ACHN (cell line): ENCODE results near the gene MAGI1.

Experiments used
- DNase-seq: peaks from one replicate; pipeline ENCODE4 v3.0.0-alpha.2; 2015
- in situ Hi-C: cut with HindIII; loops from 2 replicates; pipeline ENCODE4 v1.10.0; 2017; ENCODE audit warnings: low sequenced_read_pairs, low pct_ligation_motif_present, low pct_unique_long_range_greater_than_20kb

The MAGI1 gene

DNA sequence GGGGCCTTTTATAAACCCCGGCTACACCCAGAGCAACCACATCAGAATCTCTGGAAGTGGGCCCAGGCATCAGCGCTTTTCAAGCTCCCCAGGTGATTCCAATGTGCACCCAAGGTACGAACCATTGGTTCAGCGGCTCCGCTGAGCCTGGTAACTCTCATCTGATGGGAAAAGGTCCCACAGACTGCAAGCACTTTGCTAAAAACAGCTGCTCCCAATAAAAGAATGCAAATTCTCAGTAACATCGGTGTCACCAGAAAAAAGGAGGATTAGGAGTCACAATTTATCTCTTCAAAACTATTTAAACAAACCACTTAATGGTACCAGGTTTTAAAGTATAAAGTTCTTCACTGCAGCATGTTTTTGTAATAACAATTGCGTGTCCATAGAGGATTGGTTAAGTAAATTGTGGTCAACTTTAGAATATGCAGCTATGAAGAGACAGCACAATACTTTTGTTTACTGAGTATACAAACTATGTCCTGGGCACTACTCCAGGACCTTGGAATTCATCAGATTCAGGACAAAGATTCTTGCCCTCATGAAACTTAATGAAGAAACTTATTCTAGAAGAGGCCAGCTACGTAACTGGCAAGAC is 690.2 kb downstream of the MAGI1 start:
- in situ Hi-C loops = no loop called here
- no peak for DNase-seq

DNA sequence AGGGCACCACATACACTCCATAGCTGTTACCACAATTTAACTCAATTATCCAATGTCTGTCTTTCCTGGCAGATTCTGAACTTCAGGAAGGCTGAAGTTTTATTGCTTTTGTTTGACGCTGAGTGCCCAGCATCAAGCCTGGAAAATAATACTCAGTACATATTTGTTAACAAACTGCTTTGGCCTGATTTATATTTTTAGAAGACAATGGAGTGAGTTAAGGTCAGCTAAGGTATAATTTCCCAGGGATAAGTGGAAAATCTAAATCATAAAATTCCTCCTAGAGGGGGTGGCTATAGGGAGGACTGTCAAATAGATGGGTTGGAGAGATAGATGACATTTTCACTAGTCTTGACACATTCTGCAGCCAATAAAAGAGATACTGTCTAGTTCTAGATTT is 691.6 kb downstream of the MAGI1 start:
- no peak for DNase-seq
- in situ Hi-C loops = no loop called here

DNA sequence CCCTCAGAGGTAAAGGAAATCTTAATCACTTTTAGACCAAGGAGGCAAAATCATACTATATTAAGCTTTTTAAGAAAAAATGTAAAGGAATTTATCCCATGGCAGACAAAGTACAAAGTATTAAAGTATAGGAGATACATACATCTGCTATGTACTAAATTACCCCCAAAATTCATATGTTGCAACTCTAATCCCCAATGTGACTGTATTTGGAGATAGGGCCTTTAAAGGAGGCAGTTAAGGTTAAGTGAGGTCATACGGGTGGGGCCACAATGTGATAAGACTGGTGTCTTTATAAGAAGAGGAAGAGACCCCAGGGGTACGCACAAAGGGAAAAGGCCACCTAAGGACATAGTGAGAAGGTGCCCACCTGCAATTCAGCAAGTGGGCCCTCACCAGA is 693.9 kb downstream of the MAGI1 start:
- in situ Hi-C loops = no loop called here

DNA sequence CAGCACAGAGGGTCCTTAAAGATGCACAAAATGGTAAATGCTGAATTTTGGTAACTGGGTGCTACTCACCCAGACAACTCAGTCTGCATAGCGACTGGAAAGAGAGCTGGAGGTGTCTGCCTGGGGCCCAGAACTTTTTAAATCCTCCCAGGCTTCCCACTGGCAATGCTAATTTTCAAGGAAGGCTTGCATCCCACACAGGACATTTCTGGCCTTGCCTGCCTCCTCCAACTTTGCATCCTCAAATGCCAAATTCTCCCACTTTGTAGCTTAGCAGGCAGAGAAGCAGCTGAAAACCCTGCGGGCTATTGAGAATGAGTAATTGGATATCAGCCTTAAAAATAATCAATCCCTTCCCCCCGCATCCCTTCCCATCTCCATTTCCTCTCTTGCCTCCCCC is 694.3 kb downstream of the MAGI1 start:
- no peak for DNase-seq
- in situ Hi-C loops = no loop called here

More for the DNA sequence above, 693.9 kb downstream of the MAGI1 start:
- DNase-seq = no peak

GRCh38 chr3:65343736-65344135 is 695.0 kb downstream of the MAGI1 start:
- DNase-seq = no peak
- in situ Hi-C loops = no loop called here

DNA sequence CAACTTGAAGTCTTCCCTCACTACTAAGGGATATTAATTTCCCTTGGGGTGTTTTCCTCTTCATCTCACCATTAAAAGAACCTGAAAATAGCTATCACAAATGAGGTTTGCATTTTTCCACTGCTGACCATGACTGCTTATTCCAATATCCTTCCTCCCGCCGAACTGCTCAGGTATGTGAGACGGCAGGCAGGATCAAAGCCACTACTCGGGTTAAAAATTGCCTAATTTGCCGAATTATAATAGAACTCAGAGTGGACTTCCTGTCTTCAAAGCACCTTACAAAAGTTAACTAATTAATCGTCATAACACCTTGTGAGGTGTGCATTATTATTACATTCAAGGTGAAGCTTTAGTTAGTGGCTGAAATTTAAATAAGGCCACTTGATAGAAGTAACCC is 695.7 kb downstream of the MAGI1 start:
- in situ Hi-C loops = no loop called here

DNA sequence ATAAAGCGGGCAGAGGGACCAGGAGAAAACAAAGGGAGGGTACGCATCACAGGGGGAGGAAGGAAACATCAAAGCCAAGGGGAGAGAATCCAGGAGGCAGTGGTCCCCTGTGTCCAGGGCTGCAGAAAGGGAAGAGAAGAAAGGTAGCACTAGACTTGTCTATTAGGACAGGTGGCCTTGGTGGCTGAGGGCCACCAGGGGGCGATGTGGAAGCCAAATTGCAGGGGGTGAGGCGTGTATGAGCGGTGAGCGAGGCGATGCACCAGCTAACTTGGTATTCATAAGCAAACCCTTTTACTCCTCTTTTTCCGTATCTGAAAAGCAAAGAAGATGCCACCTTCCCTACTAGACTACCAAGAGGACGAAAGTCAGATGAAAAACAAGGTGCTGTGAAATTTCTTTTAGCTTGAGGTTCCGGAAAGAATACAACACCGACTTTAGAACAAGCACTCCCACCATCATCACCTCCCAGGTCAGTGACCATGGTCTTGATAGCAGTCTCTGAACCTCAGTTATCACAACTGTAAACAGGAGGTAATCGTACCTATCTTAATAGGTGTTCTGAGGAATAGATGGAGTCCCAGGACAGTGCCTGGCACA is 696.5 kb downstream of the MAGI1 start:
- in situ Hi-C loops = no loop called here
- DNase-seq = peak; percentile 53

More for the DNA sequence above, 695.7 kb downstream of the MAGI1 start:
- no peak for DNase-seq

DNA sequence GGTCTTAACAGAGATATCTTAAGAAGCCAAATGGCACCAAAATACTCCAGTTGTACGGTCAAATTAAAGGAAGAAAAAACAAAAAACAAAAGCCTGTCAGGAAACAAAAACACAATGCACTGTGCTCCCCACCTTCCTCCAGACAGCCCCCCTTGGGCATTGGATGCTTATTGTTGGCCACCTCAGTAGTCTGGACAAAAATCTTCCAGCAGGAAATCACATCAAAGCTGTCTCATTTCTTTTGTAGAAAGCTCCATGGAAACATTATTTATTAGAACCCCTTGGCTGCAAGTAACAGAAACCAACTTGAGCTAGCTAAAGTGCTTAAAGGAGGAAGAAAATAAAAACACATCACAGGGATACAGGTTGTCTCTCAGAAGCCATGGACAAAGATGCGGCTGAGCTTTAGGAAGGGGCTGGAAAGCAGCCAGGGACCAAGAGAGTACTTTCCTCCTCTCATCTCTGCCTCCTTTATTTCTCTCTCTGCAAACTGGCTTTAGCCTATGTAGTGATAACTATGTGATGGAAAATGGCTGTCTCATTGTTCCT is 699.5 kb downstream of the MAGI1 start:
- in situ Hi-C loops = no loop called here
- DNase-seq = no peak

- in situ Hi-C loops = no loop called here
- DNase-seq = no peak
Observed at GRCh38 chr3:65338571-65338970, 700.1 kb downstream of the MAGI1 start.

GRCh38 chr3:65335587-65335986 is 703.1 kb downstream of the MAGI1 start:
- in situ Hi-C loops = no loop called here
- DNase-seq = no peak

- DNase-seq = no peak
Observed at GRCh38 chr3:65334045-65334665, 704.6 kb downstream of the MAGI1 start.

DNA sequence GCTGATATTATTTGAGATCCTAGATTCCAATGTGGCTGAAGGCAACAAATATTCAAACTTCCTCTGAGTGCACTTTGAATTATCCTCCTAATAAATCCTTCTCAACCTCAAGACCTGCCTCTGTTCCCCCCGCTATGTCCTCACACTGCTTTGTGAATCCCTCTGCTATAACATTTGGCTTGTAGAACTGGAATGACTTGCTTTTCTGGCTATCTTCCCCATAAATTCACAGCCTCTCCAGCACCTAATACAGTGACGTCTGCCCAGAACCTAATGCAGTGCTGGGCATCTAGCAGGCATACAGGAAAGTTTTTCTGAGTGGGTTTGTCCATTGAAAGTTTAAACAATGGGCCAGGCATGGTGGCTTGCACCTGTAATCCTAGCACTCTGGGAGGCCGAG is 707.0 kb downstream of the MAGI1 start:
- in situ Hi-C loops = no loop called here
- DNase-seq = no peak

More at GRCh38 chr3:65334045-65334665, 704.6 kb downstream of the MAGI1 start:
- in situ Hi-C loops = no loop called here

- no peak for DNase-seq
- in situ Hi-C loops = no loop called here
Observed at GRCh38 chr3:65330072-65330471, 708.6 kb downstream of the MAGI1 start.

GRCh38 chr3:65328148-65328547 is 710.6 kb downstream of the MAGI1 start:
- in situ Hi-C loops = no loop called here
- DNase-seq = no peak

DNA sequence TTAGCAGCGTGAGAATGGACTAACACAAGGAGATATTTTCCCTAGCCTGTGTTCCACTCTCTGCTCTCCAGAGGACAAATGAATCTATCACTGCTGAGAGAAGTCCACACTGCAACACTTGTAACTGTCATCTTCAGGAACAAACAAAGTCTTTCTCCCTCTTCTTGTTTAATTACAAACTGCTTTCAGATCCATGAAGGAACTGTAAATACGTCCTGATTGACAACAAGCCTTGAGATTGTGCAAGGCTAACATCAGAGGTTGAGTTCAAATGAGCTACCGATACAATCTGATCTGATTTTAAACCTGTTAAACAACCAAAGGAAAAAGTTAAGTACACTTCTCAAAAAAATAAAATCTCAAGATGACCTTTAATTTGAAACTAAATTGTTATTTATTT is 712.1 kb downstream of the MAGI1 start:
- in situ Hi-C loops = no loop called here
- no peak for DNase-seq

DNA sequence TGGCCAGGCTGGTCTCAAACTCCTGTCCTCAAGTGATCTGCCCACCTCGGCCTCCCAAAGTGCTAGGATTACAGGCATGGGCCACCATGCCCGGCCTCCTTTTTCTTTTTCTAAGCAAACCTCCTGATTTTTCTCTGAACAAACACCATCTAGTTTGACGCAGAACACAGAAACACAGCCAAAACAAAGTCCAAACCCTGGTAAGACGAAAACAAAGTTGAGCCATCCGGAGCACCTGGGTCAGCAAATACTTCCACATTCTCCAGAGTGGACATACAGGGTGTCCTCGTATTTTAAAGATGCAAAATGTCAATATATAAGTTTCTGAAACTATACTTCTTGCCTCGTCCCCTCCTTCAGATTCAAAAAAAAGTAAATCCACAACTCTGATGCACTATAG is 715.8 kb downstream of the MAGI1 start:
- no peak for DNase-seq
- in situ Hi-C loops = no loop called here

GRCh38 chr3:65318231-65318630 is 720.5 kb downstream of the MAGI1 start:
- DNase-seq = no peak
- in situ Hi-C loops = no loop called here

DNA sequence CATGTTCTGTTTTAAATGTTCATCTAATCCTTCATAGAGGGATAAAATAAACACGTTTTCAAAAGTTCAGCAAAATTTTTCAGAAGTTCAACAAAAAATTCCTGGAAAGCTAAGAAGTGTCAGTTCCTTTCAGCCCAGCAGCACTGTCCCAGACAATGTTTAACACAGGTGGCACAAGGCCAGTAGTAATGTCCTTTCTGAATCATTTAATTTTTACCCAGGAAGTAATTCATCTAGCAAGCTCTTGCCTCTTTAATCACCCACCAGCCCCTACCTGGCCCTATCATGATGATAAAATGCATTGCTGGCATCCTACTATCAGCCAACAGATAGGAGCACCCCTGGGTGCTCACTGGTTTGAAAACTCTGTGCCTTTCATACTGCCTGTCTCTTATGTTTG is 723.8 kb downstream of the MAGI1 start:
- DNase-seq = no peak
- in situ Hi-C loops = no loop called here

DNA sequence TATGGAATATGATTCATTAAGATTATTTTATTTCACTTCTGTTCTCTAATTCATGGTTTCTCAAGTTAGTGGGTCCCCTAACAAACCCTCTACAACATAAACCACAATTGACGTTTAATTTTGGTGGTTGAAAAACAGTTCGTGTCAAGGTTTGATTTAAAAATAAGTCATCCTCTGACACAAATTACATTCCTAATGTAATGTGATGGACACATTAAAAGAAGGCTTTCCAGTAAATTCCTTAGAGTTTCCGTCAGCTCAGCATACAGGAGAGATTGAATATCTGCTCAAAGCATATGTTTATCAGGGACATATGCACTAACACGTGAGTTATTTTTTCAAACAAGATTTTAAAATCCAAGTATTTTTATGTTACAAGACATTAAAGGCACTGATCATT is 724.4 kb downstream of the MAGI1 start:
- no peak for DNase-seq
- in situ Hi-C loops = no loop called here

DNA sequence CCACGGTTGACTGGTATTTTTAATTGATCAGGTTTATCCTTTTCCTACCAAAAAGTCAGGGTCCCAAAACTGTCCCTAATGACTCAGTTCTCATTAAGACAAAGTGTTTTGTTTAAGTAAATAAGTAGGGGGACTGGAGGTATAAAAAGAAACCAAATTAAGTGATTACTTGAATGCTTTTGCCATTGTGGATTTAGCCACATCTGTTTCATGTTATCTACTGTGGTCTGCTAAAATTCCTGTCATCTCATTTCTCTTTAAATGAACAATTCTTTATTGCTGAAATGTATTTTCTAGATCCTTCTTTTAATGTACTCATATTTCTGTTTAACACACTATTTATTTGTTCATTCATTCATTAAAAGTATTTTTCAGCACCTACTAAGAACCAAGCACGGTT is 725.1 kb downstream of the MAGI1 start:
- in situ Hi-C loops = no loop called here
- no peak for DNase-seq
